ENCODE results near the gene BTAF1.
"Not testable (repeated sequence)": the region's sequence is repeated elsewhere in the genome, so short reads cannot be mapped to it uniquely, and the experiment has no call there.

BTAF1 gene

GRCh38 chr10:91923371-91924211, at the start of gene BTAF1:
Gene BTAF1 (plus strand): TSS chr10:91923770. CDS start chr10:91924077, 307 bp downstream.
- peak; percentile 97 for DNase-seq

- no peak for DNase-seq
Measured at GRCh38 chr10:91875156-91875555, 48.4 kb upstream of the BTAF1 start.

- no peak for DNase-seq
Measured at GRCh38 chr10:91875779-91876178, 47.8 kb upstream of the BTAF1 start.

- DNase-seq: no peak
Measured at GRCh38 chr10:91879515-91880170, 43.9 kb upstream of the BTAF1 start.

- no peak for DNase-seq
Measured at GRCh38 chr10:91880310-91880709, 43.3 kb upstream of the BTAF1 start.

- DNase-seq: no peak
Measured at GRCh38 chr10:91883549-91884444, 39.8 kb upstream of the BTAF1 start.

GRCh38 chr10:91884536-91884935, 39.0 kb upstream of the BTAF1 start:
- DNase-seq: no peak

- no peak for DNase-seq
Measured at GRCh38 chr10:91885362-91886079, 38.0 kb upstream of the BTAF1 start.

- no peak for DNase-seq
Measured at GRCh38 chr10:91886954-91887271, 36.7 kb upstream of the BTAF1 start.

- DNase-seq: peak; percentile 67
Measured at GRCh38 chr10:91887272-91888076, 36.1 kb upstream of the BTAF1 start.

GRCh38 chr10:91891125-91892001, 32.2 kb upstream of the BTAF1 start:
- no peak for DNase-seq

- DNase-seq: no peak
Measured at GRCh38 chr10:91893051-91893450, 30.5 kb upstream of the BTAF1 start.

- not testable (repeated sequence) for DNase-seq
Measured at GRCh38 chr10:91894261-91894685, 29.3 kb upstream of the BTAF1 start.

GRCh38 chr10:91896212-91896756, 27.3 kb upstream of the BTAF1 start:
- DNase-seq: no peak

- no peak for DNase-seq
Measured at GRCh38 chr10:91897421-91897820, 26.1 kb upstream of the BTAF1 start.

- peak; percentile 90 for DNase-seq
Measured at GRCh38 chr10:91901784-91902677, 21.5 kb upstream of the BTAF1 start.

- DNase-seq: no peak
Measured at GRCh38 chr10:91907033-91907594, 16.5 kb upstream of the BTAF1 start.

- no peak for DNase-seq
Measured at GRCh38 chr10:91907914-91908336, 15.6 kb upstream of the BTAF1 start.
